Mononuclear cell (primary cell): ENCODE data around the gene P2RX2. TPM values are rescaled to one million over a fixed set of nuclear protein-coding genes. Genes with fewer than 3 reads are reported as not detected.

Experiments used
- H3K27me3 ChIP-seq: 2 replicates; pipeline ENCODE4 v1.6.0; 2011; ENCODE audit warnings: low read length, control low read depth; ENCODE audit not compliant: insufficient read depth
- H3K4me1 ChIP-seq: 2 replicates; pipeline ENCODE4 v1.5.1; 2011; ENCODE audit warnings: mild to moderate bottlenecking, low read length, control low read depth; ENCODE audit not compliant: insufficient read depth
- H3K4me3 ChIP-seq: 2 replicates; pipeline ENCODE4 v1.5.1; 2011; ENCODE audit warnings: mild to moderate bottlenecking, low read length, moderate library complexity
- H3K9me3 ChIP-seq: 2 replicates; pipeline ENCODE4 v1.5.1; 2011; ENCODE audit warnings: low read depth, mild to moderate bottlenecking, control low read depth, low read length
- total RNA-seq: library from RNA; depleted of rRNA; stranded (reverse); fragments of >200 nt; gene quantifications from one replicate; pipeline ENCODE4 v1.2.3, GENCODE V29; 2012

The P2RX2 gene
- total RNA-seq, 1 donor, result 0.10 TPM

DNA sequence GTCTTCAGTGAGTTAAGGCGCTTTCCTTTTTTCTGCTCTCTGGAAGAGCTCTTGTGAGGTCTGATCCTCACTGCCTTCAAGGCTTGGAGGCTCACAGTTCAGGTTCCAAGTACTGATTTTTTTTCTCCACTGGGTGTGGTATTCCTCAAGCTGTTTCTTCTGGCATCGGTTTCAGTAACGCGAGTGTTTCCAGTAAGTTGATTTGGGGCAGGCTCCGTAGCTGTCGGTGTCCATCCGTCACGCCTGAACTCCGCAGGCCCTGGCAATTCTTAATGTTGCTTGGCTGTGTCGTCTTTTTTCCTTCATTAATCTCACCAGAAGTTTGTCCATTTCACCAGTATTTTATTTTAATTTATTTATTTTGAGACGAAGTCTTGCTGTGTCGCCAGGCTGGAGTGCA, 38.8 kb upstream of the P2RX2 start:
- Histone ChIP-seq H3K9me3 (no peaks in the 10 kb centered on the region), H3K4me1 (no peaks in the 10 kb centered on the region), H3K27me3 (no peaks in the 10 kb centered on the region), H3K4me3 (no peak overlapping the region)

DNA sequence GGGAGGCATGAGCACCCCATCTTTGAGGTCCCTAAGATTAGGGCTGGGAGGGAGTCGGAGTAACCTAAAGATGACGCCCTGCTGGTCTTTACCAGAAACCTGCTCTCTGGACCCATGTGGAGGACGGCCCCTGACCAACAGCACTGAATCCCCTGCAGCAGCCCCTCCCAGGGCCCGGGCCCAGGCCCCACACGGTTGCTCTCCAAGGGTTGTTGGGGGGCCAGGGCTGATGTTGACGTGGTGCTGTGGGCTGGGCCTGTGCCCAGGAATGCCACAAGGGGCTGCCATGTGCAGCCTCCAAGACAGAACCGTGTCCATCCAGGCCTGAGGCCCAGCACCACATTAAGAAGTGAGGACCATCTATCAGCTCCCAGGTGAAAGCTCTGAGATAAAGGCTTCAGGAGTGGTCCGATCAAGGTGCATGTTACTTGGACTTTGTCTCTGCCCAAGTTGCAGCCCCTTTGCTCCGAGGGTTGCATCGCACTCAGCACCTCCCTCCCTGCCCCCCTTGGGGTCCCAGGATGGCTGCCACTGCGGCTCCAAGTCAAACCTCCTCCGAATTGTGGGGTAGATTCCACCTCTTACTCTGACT, 37.8 kb upstream of the P2RX2 start:
- Histone ChIP-seq H3K4me1 (no peaks in the 10 kb centered on the region), H3K27me3 (no peaks in the 10 kb centered on the region), H3K9me3 (no peaks in the 10 kb centered on the region)

DNA sequence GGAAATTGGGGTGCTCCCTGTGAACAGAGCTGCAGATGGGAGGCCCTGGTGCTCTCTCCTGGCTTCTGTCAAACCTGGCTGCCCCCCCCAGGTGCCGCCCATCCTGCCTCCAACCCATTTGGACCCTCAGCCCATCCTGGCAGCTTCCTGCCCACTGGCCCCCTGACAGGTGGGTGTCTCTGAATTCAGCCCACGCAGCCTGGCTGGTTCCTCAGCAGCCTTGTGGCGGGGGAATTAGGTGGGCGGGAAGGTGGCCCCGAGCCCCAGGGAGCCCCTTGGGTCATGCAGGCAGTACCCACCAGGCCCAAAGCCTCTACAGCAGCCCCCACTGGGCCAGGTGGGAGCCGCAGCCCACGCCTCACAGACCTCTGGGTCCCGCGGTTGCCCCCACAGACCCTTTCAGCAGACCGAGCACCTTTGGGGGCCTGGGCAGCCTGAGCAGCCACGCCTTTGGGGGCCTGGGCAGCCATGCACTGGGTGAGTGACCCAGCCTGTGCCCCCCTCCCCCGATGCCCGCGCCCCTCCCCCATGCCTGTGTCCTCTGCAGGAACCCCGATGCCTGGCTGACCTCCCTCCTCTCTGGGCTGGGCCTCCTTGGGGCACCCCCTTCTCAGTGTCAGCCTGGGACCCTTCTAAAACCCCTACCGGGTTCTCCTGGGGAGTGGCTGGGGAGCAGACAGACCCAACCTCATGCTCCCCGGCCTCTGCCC, 37.1 kb upstream of the P2RX2 start:
- Histone ChIP-seq H3K4me1 (no peaks in the 10 kb centered on the region), H3K27me3 (no peaks in the 10 kb centered on the region), H3K4me3 (no peak overlapping the region), H3K9me3 (no peaks in the 10 kb centered on the region)

More for the DNA sequence above, 37.8 kb upstream of the P2RX2 start:
- H3K4me3 ChIP-seq, result no peak overlapping the region

DNA sequence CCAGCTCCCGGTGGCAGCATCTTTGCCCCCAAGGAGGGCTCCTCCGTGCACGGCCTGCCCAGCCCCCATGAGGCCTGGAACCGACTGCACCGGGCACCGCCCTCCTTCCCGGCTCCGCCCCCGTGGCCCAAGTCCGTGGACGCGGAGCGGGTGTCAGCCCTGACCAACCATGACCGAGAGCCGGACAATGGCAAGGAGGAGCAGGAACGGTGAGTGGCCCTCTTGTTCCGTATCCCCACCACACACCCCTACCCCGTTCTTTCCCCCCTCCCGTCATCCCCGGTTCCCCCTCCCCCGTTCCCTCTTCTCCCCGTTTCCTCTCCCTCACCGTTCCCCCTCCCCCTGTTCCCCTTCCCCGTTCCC, 36.5 kb upstream of the P2RX2 start:
- Histone ChIP-seq H3K4me3 (no peak overlapping the region), H3K9me3 (no peaks in the 10 kb centered on the region), H3K27me3 (no peaks in the 10 kb centered on the region), H3K4me1 (no peaks in the 10 kb centered on the region)

DNA sequence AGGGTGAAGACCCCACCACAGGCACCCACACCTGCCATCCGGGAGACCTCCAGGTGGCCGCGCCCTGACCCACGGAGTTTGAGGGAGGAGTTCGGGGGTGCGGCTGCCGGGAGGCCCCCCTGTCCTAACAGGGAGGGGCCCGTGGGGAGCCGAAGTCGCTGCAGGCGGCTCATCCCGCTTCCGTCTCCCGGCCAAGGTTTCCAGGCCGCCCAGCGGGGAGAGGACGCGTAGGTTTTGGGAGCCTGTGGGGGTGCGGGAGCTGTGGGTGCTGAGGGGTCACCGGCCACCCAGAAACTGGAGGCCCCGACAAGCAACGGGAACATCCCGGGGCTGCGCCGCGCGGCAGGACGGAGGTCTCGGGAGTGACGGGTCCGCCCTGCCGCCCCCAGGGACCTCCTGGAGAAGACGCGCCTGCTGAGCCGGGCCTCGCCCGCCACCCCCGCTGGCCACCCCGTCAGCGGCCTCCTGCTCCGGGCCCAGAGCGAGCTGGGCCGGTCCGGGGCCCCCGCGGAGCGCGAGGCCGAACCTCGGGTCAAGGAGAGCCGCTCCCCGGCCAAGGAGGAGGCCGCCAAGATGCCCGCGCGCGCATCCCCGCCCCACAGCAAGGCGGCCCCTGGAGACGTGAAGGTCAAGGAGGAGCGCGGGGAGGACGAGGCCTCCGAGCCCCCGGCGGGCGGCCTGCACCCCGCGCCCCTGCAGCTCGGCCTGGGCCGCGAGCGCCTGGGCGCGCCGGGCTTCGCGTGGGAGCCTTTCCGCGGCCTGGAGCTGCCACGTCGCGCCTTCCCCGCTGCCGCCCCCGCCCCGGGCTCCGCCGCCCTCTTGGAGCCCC, 35.8 kb upstream of the P2RX2 start:
- Histone ChIP-seq H3K4me1 (no peaks in the 10 kb centered on the region), H3K27me3 (no peaks in the 10 kb centered on the region)

DNA sequence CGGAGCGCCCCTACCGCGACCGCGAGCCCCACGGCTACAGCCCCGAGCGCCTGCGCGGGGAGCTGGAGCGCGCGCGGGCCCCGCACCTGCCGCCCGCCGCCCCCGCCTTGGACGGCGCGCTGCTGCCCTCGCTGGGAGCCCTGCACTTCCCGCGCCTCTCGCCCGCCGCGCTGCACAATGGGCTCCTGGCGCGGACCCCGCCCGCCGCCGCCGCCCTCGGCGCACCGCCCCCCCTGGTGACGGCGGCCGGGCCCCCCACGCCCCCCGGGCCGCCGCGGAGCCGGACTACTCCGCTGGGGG, 35.2 kb upstream of the P2RX2 start:
- Histone ChIP-seq H3K4me1 (no peaks in the 10 kb centered on the region), H3K4me3 (no peak overlapping the region), H3K27me3 (no peaks in the 10 kb centered on the region)

More for the DNA sequence above, 35.8 kb upstream of the P2RX2 start:
- no peak overlapping the region for H3K4me3 ChIP-seq
- H3K9me3 ChIP-seq, result no peaks in the 10 kb centered on the region

DNA sequence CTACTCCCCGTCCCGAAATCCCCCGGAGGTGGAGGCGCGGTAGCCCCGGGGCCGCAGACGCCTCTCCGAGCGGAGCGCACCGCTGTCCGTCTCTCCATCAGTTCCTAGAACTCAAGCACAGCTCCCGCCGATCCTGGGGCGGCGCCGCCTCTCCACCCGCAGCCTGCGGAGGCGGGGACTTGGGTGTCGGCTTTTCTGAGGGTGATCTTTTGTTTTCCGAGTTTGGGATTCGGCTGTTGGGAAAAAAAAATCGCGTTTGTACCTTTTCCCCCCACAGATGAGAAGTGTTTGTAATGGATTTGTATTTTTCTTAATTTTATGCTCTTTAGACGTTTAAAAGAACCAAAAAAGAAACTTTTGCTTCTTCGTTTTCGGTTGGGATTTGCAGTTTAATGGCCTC, 34.8 kb upstream of the P2RX2 start:
- no peaks in the 10 kb centered on the region for H3K27me3 ChIP-seq
- H3K4me1 ChIP-seq, result no peaks in the 10 kb centered on the region
- H3K4me3 ChIP-seq, result no peak overlapping the region
- no peaks in the 10 kb centered on the region for H3K9me3 ChIP-seq

More for the DNA sequence above, 35.2 kb upstream of the P2RX2 start:
- no peaks in the 10 kb centered on the region for H3K9me3 ChIP-seq

GRCh38 chr12:132584429-132584828, 34.1 kb upstream of the P2RX2 start:
- H3K9me3 ChIP-seq, result no peaks in the 10 kb centered on the region
- no peaks in the 10 kb centered on the region for H3K4me1 ChIP-seq
- no peaks in the 10 kb centered on the region for H3K27me3 ChIP-seq
- H3K4me3 ChIP-seq, result no peak overlapping the region

DNA sequence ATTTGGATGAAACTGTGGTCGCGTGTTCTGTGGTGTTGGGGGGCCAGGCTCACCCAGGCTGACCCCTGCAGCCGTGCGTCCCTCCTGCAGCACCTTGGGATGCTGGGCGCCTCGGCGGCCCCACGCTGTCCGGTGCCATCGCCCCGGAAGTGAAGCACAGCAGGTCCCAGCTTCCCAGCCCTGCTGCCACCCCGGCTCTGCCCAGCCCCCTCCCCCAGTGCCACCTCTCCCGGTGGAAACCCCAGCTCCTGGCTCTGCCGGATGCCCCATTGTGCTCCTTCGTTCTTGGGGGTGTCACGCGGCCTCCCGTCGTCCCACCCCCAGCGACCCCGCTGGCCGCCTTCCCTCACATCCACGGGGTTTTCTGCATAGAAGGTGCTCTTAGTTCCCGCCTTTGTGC, 33.4 kb upstream of the P2RX2 start:
- no peak overlapping the region for H3K4me3 ChIP-seq
- no peaks in the 10 kb centered on the region for H3K9me3 ChIP-seq
- H3K27me3 ChIP-seq, result no peaks in the 10 kb centered on the region
- no peaks in the 10 kb centered on the region for H3K4me1 ChIP-seq

DNA sequence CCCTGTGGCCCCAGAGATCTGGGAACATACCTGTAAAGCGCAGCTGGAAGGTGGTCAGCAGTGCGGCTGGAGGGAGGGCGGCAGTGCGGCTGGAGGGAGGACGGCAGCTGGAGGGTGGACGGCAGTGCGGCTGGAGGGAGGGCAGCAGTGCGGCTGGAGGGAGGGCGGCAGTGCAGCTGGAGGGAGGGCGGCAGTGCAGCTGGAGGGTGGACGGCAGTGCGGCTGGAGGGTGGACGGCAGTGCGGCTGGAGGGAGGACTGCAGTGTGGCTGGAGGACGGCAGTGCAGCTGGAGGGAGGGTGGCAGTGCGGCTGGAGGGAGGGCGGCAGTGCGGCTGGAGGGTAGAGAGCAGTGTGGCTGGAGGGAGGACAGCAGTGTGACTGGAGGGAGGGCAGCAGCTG, 31.6 kb upstream of the P2RX2 start:
- Histone ChIP-seq H3K9me3 (no peaks in the 10 kb centered on the region), H3K27me3 (no peaks in the 10 kb centered on the region), H3K4me1 (no peaks in the 10 kb centered on the region), H3K4me3 (no peak overlapping the region)

DNA sequence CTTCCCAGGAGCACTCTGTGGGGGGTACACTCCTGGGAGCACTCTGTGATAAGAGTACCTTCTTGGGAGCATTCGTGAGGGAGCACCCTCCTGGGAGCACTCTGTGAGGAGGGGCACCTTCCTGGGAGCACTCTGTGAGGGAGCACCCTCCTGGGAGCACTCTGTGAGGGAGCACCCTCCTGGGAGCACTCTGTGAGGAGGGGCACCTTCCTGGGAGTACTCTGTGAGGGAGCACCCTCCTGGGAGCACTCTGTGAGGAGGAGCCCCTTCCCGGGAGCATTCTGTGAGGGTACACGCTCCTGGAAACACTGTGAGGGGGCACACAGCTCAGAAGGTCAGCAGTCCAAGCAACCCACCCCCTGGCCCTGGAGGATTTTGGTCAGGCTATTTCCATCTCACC, 30.8 kb upstream of the P2RX2 start:
- Histone ChIP-seq H3K4me3 (no peak overlapping the region), H3K9me3 (no peaks in the 10 kb centered on the region), H3K27me3 (no peaks in the 10 kb centered on the region), H3K4me1 (no peaks in the 10 kb centered on the region)

DNA sequence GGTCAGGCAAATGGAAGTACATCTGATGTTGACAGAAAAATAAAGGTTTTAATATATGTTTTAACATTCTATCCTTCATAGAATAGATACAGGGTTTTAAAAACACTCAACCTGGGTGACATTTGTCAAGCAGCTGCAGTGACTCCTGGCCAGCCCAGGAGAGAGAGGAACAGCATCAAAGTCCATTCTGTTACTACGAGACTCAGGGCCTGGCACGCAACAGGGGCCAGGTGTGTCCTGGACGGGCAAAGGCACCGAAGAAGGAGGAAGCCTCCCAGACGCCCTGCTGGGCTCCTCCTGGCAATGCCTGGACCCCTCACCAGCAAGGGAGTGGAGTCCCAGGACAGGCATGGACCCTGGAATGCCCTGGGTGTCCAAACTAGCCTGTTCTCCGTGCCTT, 30.3 kb upstream of the P2RX2 start:
- H3K4me3 ChIP-seq, result no peak overlapping the region
- H3K9me3 ChIP-seq, result no peaks in the 10 kb centered on the region
- H3K27me3 ChIP-seq, result no peaks in the 10 kb centered on the region
- no peaks in the 10 kb centered on the region for H3K4me1 ChIP-seq

DNA sequence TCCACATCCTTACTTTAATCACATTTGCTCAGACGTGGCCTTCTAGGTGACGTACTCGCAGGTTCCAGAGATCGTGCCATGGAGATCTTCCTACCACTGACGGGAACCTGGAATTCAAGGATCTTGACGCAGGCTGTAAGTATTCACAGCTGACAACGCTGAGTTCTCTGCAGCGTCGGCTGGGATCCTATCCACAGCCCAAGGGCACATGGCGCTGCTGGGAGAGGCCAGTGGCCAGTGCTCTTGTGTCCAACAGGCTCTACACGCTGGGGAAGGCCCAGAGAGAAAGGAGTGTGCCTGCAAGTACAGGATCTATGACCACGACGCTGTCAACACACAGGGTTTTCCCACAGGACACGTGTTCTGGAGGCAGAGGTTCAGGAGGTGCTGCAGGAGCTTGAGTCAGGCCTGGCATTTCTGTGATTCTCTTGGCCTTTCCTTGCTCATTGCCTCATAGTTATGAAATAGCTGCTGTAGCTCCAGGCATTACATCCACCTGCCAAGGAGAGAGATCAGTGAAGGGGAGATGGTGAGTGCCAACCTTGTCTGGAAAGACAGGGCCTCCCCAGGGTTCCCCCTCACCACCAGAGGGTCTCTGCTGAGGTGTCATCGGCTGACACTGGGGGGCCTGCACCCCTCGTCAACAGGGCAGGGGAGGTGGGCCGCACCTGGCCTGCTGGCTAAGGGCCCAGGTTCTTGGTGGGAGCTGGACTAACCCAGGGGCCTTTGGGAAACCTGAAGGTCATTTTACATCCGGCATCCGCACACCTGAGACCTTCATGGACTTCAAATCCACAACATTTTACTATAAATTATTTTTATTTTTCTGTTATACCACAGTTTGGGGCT, 29.5 kb upstream of the P2RX2 start:
- H3K9me3 ChIP-seq, result no peaks in the 10 kb centered on the region
- H3K4me1 ChIP-seq, result no peaks in the 10 kb centered on the region
- H3K4me3 ChIP-seq, result no peak overlapping the region
- H3K27me3 ChIP-seq, result no peaks in the 10 kb centered on the region

- Histone ChIP-seq H3K4me3 (no peak overlapping the region), H3K27me3 (no peaks in the 10 kb centered on the region), H3K9me3 (no peaks in the 10 kb centered on the region), H3K4me1 (no peaks in the 10 kb centered on the region)
Measured at GRCh38 chr12:132591107-132591935, 27.3 kb upstream of the P2RX2 start.
